ENCODE results near the gene GABRG3. TPM values are rescaled to one million over a fixed set of nuclear protein-coding genes. Genes with fewer than 3 reads are reported as not detected.

GABRG3 gene
- total RNA-seq, 1 donor from 2014 or later = 3.0 TPM

- no peaks in the 10 kb centered on the region for H3K36me3 Mint-ChIP-seq
- H3K4me3 Mint-ChIP-seq = no peak overlapping the region
- no peak overlapping the region for H3K27ac Mint-ChIP-seq
- H3K27me3 Mint-ChIP-seq (ENCODE audit: low read depth) = peaks cover 9% of the 10 kb centered on the region
- no peak for TF ChIP-seq CTCF (IDR thresholded peaks at IDR 0.05; ENCODE audit: unreplicated experiment)
- no peak for DNase-seq (ENCODE audit: low spot score in 2 of 2, unreplicated experiment in 2 of 2)
- peaks cover 14% of the 10 kb centered on the region for H3K9me3 Mint-ChIP-seq
- no peaks in the 10 kb centered on the region for H3K4me1 Mint-ChIP-seq
These were observed 467.7 kb downstream of the GABRG3 start for GRCh38 chr15:27438403-27439375.

GRCh38 chr15:27441120-27441519 lies 470.1 kb downstream of the GABRG3 start:
- DNase-seq (ENCODE audit: low spot score in 2 of 2, unreplicated experiment in 2 of 2) = no peak
- TF ChIP-seq CTCF (IDR thresholded peaks at IDR 0.05; ENCODE audit: unreplicated experiment) = no peak

GRCh38 chr15:27448234-27448633 lies 477.3 kb downstream of the GABRG3 start:
- H3K36me3 Mint-ChIP-seq = no peaks in the 10 kb centered on the region

More at GRCh38 chr15:27441120-27441519, 470.1 kb downstream of the GABRG3 start:
- no peaks in the 10 kb centered on the region for H3K36me3 Mint-ChIP-seq
- peaks cover 9% of the 10 kb centered on the region for H3K27me3 Mint-ChIP-seq (ENCODE audit: low read depth)
- H3K4me3 Mint-ChIP-seq = no peak overlapping the region
- no peak overlapping the region for H3K27ac Mint-ChIP-seq
- H3K9me3 Mint-ChIP-seq = peaks cover 5% of the 10 kb centered on the region
- H3K4me1 Mint-ChIP-seq = no peaks in the 10 kb centered on the region

GRCh38 chr15:27448986-27449385 lies 478.0 kb downstream of the GABRG3 start:
- DNase-seq (ENCODE audit: low spot score in 2 of 2, unreplicated experiment in 2 of 2) = no peak
- Mint-ChIP-seq H3K4me1 (peaks cover 15% of the 10 kb centered on the region), H3K27me3 (ENCODE audit: low read depth) (peaks cover 9% of the 10 kb centered on the region), H3K36me3 (no peaks in the 10 kb centered on the region), H3K4me3 (no peak overlapping the region), H3K27ac (peak overlapping the region; percentile 78), H3K9me3 (peaks cover 8% of the 10 kb centered on the region)
- TF ChIP-seq CTCF (IDR thresholded peaks at IDR 0.05; ENCODE audit: unreplicated experiment) = no peak

More at GRCh38 chr15:27448234-27448633, 477.3 kb downstream of the GABRG3 start:
- DNase-seq (ENCODE audit: low spot score in 2 of 2, unreplicated experiment in 2 of 2) = no peak
- Mint-ChIP-seq H3K27me3 (ENCODE audit: low read depth) (peaks cover 9% of the 10 kb centered on the region), H3K9me3 (peaks cover 8% of the 10 kb centered on the region), H3K4me3 (no peak overlapping the region), H3K4me1 (peaks cover 15% of the 10 kb centered on the region), H3K27ac (no peak overlapping the region)
- no peak for TF ChIP-seq CTCF (IDR thresholded peaks at IDR 0.05; ENCODE audit: unreplicated experiment)

GRCh38 chr15:27449941-27450340 lies 479.0 kb downstream of the GABRG3 start:
- Mint-ChIP-seq H3K4me1 (peaks cover 15% of the 10 kb centered on the region), H3K9me3 (peaks cover 8% of the 10 kb centered on the region), H3K4me3 (no peak overlapping the region), H3K27ac (peak overlapping the region; percentile 4), H3K27me3 (ENCODE audit: low read depth) (peaks cover 9% of the 10 kb centered on the region), H3K36me3 (no peaks in the 10 kb centered on the region)
- DNase-seq (ENCODE audit: low spot score in 2 of 2, unreplicated experiment in 2 of 2) = no peak
- no peak for TF ChIP-seq CTCF (IDR thresholded peaks at IDR 0.05; ENCODE audit: unreplicated experiment)

Data from mesothelial cell of epicardium (in vitro differentiated cells).